ENCODE results near the gene GPR45. TPM values are rescaled to one million over a fixed set of nuclear protein-coding genes. Genes with fewer than 3 reads are reported as not detected.

The GPR45 gene
- total and polyA plus RNA-seq, 10 of the 15 experiments (the other 5 are each of a cell fraction or from before 2014, with no cell fraction given), result not detected

- TF ChIP-seq SMC3 (IDR thresholded peaks at IDR 0.05; ENCODE audit: borderline replicate concordance, low read length), result no peak
- TF ChIP-seq E2F8 (IDR thresholded peaks at IDR 0.05; ENCODE audit: low read depth, partially characterized antibody), result no peak
Observed at GRCh38 chr2:105290981-105291660, 49.6 kb downstream of the GPR45 start (continued).

DNA sequence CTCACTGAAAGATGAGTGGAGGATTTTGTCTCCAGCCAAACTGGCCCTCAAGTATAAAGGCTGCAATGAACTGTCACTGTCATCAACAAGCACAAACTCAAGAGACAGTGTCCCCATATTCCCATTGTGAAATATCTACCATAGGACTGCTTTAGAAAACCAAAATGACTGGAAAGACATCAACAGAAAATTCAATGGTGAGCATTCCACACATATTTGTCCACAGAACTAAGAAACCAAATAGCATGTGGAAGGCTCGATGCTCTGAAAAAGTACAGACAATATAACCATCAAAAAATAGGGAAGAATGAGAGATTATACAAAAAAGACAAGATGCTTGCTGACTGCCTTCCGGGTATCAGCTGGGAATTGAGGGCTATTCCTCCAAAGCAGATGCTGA lies 50.4 kb downstream of the GPR45 start:
- RAD21 ChIA-PET (ENCODE audit: unreplicated experiment), result no interaction called here
- TF ChIP-seq SUZ12 (IDR thresholded peaks at IDR 0.05; ENCODE audit: unreplicated experiment) (no peak), NFYA (IDR thresholded peaks at IDR 0.05; ENCODE audit: borderline replicate concordance, low read depth, low read length) (no peak), KLF5 (IDR thresholded peaks at IDR 0.05; ENCODE audit: partially characterized antibody) (no peak), DPF2 (IDR thresholded peaks at IDR 0.05) (no peak), ESRRA (IDR thresholded peaks at IDR 0.05; ENCODE audit: low read length) (no peak), RAD21 (IDR thresholded peaks at IDR 0.05; ENCODE audit: insufficient read depth, low read depth, low read length) (no peak), SIX5 (IDR thresholded peaks at IDR 0.05; ENCODE audit: low read depth, low read length, severe bottlenecking) (no peak)
- Histone ChIP-seq H3K4me3 (no peak overlapping the region), H3K27ac (ENCODE audit: control insufficient read depth, insufficient read depth) (no peak overlapping the region), H2AFZ (ENCODE audit: control insufficient read depth, low read depth, low read length) (no peak overlapping the region), H3K9me3 (replicated peaks; ENCODE audit: control insufficient read depth, insufficient read depth, low read length) (no peaks in the 10 kb centered on the region), H3K9ac (ENCODE audit: control insufficient read depth, insufficient read depth, low read length) (no peak overlapping the region), H3K79me2 (ENCODE audit: control insufficient read depth, insufficient read depth, low read length) (no peaks in the 10 kb centered on the region), H3K36me3 (ENCODE audit: control insufficient read depth in 2 of 2, insufficient read depth in 2 of 2, low read length in 1 of 2) (peaks cover 5 to 33% of the 10 kb centered on the region in 2 experiments), H4K20me1 (ENCODE audit: control insufficient read depth, insufficient read depth) (no peaks in the 10 kb centered on the region), H3K27me3 (replicated peaks in 1 of 2; ENCODE audit: control insufficient read depth in 2 of 2, insufficient read depth in 2 of 2, low read length in 1 of 2) (no peaks in the 10 kb centered on the region), H3K4me2 (ENCODE audit: control insufficient read depth, insufficient read depth) (no peak overlapping the region), H3K4me1 (ENCODE audit: control insufficient read depth, insufficient read depth, low read length) (no peaks in the 10 kb centered on the region)
- POLR2A ChIA-PET, result no interaction called here
- ATAC-seq, result no peak
- DNase-seq (ENCODE audit: low read depth, low spot score), result no peak
- intact Hi-C loops (cut with micrococcal nuclease; ENCODE audit: unreplicated experiment) (no loop called here), in situ Hi-C loops (cut with MboI) (no loop called here)
- 97% methylated on average over 2 of the region's 2 CpGs for WGBS (ENCODE audit: insufficient coverage, insufficient replicate concordance, low lambda C conversion rate, missing lambda C conversion rate)
- FAIRE-seq, result no peak
- no TSS peak for BruUV-seq (replicated peaks)
- CTCF ChIA-PET, result interaction anchor here (0.6 to 4.3 kb wide), 4 partner anchors 16 to 259 kb away, joined by 3 to 15 read pairs (median 3); no protein-coding TSS in a partner anchor
- SMC1A ChIA-PET (ENCODE audit: uncharacterized antibody, unreplicated experiment), result no interaction called here

Other genes with a start within 250 kb of the GPR45 start
- gene MRPS9, start 203.7 kb upstream of the GPR45 start, total RNA-seq (2014; rRNA removed), result 43.1 and 48.9 TPM in 2 replicates
- gene MRPS9, start 203.7 kb upstream of the GPR45 start, total RNA-seq (2014; rRNA removed; fragmentation: Illumina TruSeq; extraction: Trizol), result 60.3 and 61.7 TPM in 2 replicates
- 39.1 and 39.7 TPM in 2 replicates for gene MRPS9, start 203.7 kb upstream of the GPR45 start, total RNA-seq (2021)
- gene MRPS9, start 203.7 kb upstream of the GPR45 start, polyA plus RNA-seq (2011; rRNA removed), result 47.1 and 64.8 TPM in 2 replicates
- gene MRPS9, start 203.7 kb upstream of the GPR45 start, polyA plus RNA-seq (2014; fragmentation: Illumina TruSeq; extraction: Trizol), result 59.3 and 70.9 TPM in 2 replicates
- 100 to 1,000 TPM in 1 of 2 experiments, 10 to 100 TPM in 1; 88.3 to 111 TPM for gene MRPS9, start 203.7 kb upstream of the GPR45 start, polyA plus RNA-seq (2014; fragmentation: Nextera tagmentation; extraction: Ambion mirVana)
- gene MRPS9, start 203.7 kb upstream of the GPR45 start, polyA plus RNA-seq (2014; rRNA removed), result 39.1 and 45.3 TPM in 2 replicates
- gene MRPS9, start 203.7 kb upstream of the GPR45 start, polyA plus RNA-seq (2016; fragmentation: Nextera tagmentation; extraction: Ambion mirVana), result 10 to 100 TPM; 65.1 to 70.1 TPM
- gene TGFBRAP1, start 88.0 kb downstream of the GPR45 start, total RNA-seq (2014; rRNA removed), result 27.6 and 30.0 TPM in 2 replicates
- 21.1 and 22.5 TPM in 2 replicates for gene TGFBRAP1, start 88.0 kb downstream of the GPR45 start, total RNA-seq (2014; rRNA removed; fragmentation: Illumina TruSeq; extraction: Trizol)
- 35.2 and 37.4 TPM in 2 replicates for gene TGFBRAP1, start 88.0 kb downstream of the GPR45 start, total RNA-seq (2021)
- 13.0 and 16.2 TPM in 2 replicates for gene TGFBRAP1, start 88.0 kb downstream of the GPR45 start, polyA plus RNA-seq (2011; rRNA removed)
- gene TGFBRAP1, start 88.0 kb downstream of the GPR45 start, polyA plus RNA-seq (2014; fragmentation: Illumina TruSeq; extraction: Trizol), result 23.4 and 28.0 TPM in 2 replicates
- 1 to 10 TPM; 7.9 to 8.1 TPM for gene TGFBRAP1, start 88.0 kb downstream of the GPR45 start, polyA plus RNA-seq (2014; fragmentation: Nextera tagmentation; extraction: Ambion mirVana)
- gene TGFBRAP1, start 88.0 kb downstream of the GPR45 start, polyA plus RNA-seq (2014; rRNA removed), result 26.5 and 28.2 TPM in 2 replicates
- 10 to 100 TPM in 1 of 2 experiments, 1 to 10 TPM in 1; 8.6 to 24.9 TPM for gene TGFBRAP1, start 88.0 kb downstream of the GPR45 start, polyA plus RNA-seq (2016; fragmentation: Nextera tagmentation; extraction: Ambion mirVana)
- 7.2 and 7.3 TPM in 2 replicates for gene C2orf49, start 95.8 kb downstream of the GPR45 start, total RNA-seq (2014; rRNA removed)
- 15.9 and 16.1 TPM in 2 replicates for gene C2orf49, start 95.8 kb downstream of the GPR45 start, total RNA-seq (2014; rRNA removed; fragmentation: Illumina TruSeq; extraction: Trizol)
- 11.3 and 13.2 TPM in 2 replicates for gene C2orf49, start 95.8 kb downstream of the GPR45 start, total RNA-seq (2021)
- gene C2orf49, start 95.8 kb downstream of the GPR45 start, polyA plus RNA-seq (2011; rRNA removed), result 24.2 and 39.4 TPM in 2 replicates
- gene C2orf49, start 95.8 kb downstream of the GPR45 start, polyA plus RNA-seq (2014; fragmentation: Illumina TruSeq; extraction: Trizol), result 20.8 and 22.2 TPM in 2 replicates
- 10 to 100 TPM; 15.7 to 19.5 TPM for gene C2orf49, start 95.8 kb downstream of the GPR45 start, polyA plus RNA-seq (2014; fragmentation: Nextera tagmentation; extraction: Ambion mirVana)
- gene C2orf49, start 95.8 kb downstream of the GPR45 start, polyA plus RNA-seq (2014; rRNA removed), result 10.0 and 11.4 TPM in 2 replicates
- gene C2orf49, start 95.8 kb downstream of the GPR45 start, polyA plus RNA-seq (2016; fragmentation: Nextera tagmentation; extraction: Ambion mirVana), result 10 to 100 TPM; 13.5 to 15.2 TPM
- gene FHL2, start 157.3 kb downstream of the GPR45 start, total RNA-seq (2014; rRNA removed), result 3.9 and 4.3 TPM in 2 replicates
- 2.2 and 2.3 TPM in 2 replicates for gene FHL2, start 157.3 kb downstream of the GPR45 start, total RNA-seq (2014; rRNA removed; fragmentation: Illumina TruSeq; extraction: Trizol)
- 2.2 and 3.0 TPM in 2 replicates for gene FHL2, start 157.3 kb downstream of the GPR45 start, total RNA-seq (2021)
- 4.8 and 5.2 TPM in 2 replicates for gene FHL2, start 157.3 kb downstream of the GPR45 start, polyA plus RNA-seq (2011; rRNA removed)
- gene FHL2, start 157.3 kb downstream of the GPR45 start, polyA plus RNA-seq (2014; fragmentation: Illumina TruSeq; extraction: Trizol), result 2.5 and 2.7 TPM in 2 replicates
- gene FHL2, start 157.3 kb downstream of the GPR45 start, polyA plus RNA-seq (2014; fragmentation: Nextera tagmentation; extraction: Ambion mirVana), result 1 to 10 TPM; 7.4 to 9.9 TPM
- 3.4 and 4.2 TPM in 2 replicates for gene FHL2, start 157.3 kb downstream of the GPR45 start, polyA plus RNA-seq (2014; rRNA removed)
- 1 to 10 TPM; 7.1 to 7.7 TPM for gene FHL2, start 157.3 kb downstream of the GPR45 start, polyA plus RNA-seq (2016; fragmentation: Nextera tagmentation; extraction: Ambion mirVana)

Measured in GM12878 (cell line).